ENCODE results near the gene SLC22A2.

SLC22A2 gene

GRCh38 chr6:160278786-160279310 is 20.2 kb upstream of the SLC22A2 start:
- TF ChIP-seq CTCF (IDR thresholded peaks at IDR 0.05): no peak
- DNase-seq (ENCODE audit: low spot score): no peak

GRCh38 chr6:160278311-160278710 is 19.7 kb upstream of the SLC22A2 start:
- no peak for TF ChIP-seq CTCF (IDR thresholded peaks at IDR 0.05)
- H3K27ac ChIP-seq: no peak overlapping the region
- no peak overlapping the region for H3K4me3 ChIP-seq
- DNase-seq (ENCODE audit: low spot score): no peak

More at GRCh38 chr6:160278786-160279310, 20.2 kb upstream of the SLC22A2 start:
- Histone ChIP-seq H3K27ac (no peak overlapping the region), H3K4me3 (no peak overlapping the region)

GRCh38 chr6:160277546-160277945 is 18.9 kb upstream of the SLC22A2 start:
- DNase-seq (ENCODE audit: low spot score): no peak
- H3K4me3 ChIP-seq: no peak overlapping the region
- no peak overlapping the region for H3K27ac ChIP-seq
- no peak for TF ChIP-seq CTCF (IDR thresholded peaks at IDR 0.05)

- Histone ChIP-seq H3K4me3 (no peak overlapping the region), H3K27ac (no peak overlapping the region)
- no peak for TF ChIP-seq CTCF (IDR thresholded peaks at IDR 0.05)
- DNase-seq (ENCODE audit: low spot score): no peak
These were observed 18.5 kb upstream of the SLC22A2 start for GRCh38 chr6:160277144-160277543.

GRCh38 chr6:160276126-160276525 is 17.5 kb upstream of the SLC22A2 start:
- DNase-seq (ENCODE audit: low spot score): no peak
- Histone ChIP-seq H3K27ac (no peak overlapping the region), H3K4me3 (no peak overlapping the region)
- no peak for TF ChIP-seq CTCF (IDR thresholded peaks at IDR 0.05)

GRCh38 chr6:160275511-160276003 is 16.9 kb upstream of the SLC22A2 start:
- Histone ChIP-seq H3K4me3 (no peak overlapping the region), H3K27ac (no peak overlapping the region)
- no peak for DNase-seq (ENCODE audit: low spot score)
- TF ChIP-seq CTCF (IDR thresholded peaks at IDR 0.05): no peak

DNA sequence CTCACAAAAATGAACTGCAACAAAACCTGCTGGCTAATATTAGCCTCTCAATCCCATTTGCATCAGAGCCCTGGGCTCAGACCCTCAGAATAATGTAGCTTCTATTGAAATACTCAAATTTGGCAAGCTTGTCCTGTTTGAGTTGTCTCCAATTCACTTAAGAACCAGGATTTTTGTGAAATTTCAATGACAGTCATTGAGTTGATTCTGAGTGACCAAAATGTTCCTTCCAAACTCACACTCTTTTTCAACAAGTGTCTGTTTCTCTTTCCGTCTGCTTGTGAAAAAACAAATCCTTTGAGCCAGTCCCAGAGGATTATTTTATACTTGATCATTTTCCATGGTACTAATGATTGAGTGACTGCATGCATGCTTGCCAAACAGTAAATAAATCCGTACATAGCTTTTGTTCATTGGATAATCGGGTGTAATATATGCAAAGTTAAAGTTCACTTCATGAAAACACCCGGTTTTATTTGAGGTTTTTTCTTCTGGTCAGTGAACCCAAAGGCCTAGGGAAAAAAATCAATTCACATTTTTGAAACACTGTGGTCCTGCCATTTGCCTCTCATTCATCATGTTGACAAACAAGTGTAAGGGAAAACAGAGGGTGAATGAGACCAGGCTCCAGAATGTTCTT is 16.4 kb upstream of the SLC22A2 start:
- no peak overlapping the region for H3K4me3 ChIP-seq
- TF ChIP-seq CTCF (IDR thresholded peaks at IDR 0.05): no peak
- no peak overlapping the region for H3K27ac ChIP-seq
- no peak for DNase-seq (ENCODE audit: low spot score)

Data from coronary artery (tissue), 2 donors.